Smooth muscle cell (in vitro differentiated cells): Measurements from ENCODE around the gene SESN3. TPM values are rescaled to one million over a fixed set of nuclear protein-coding genes. Genes with fewer than 3 reads are reported as not detected.
"Not testable (repeated sequence)": the region's sequence is repeated elsewhere in the genome, so short reads cannot be mapped to it uniquely, and the experiment has no call there.

Source experiments
- DNase-seq: peaks from one replicate; lab custom pipeline; 2025; ENCODE audit not compliant: unreplicated experiment; lab: John Stamatoyannopoulos, UW
- H2AFZ ChIP-seq: fragments of 200-600 bp; sonication (generic); 2 replicates; pipeline ENCODE4 v1.6.0; 2016; ENCODE audit warnings: antibody characterized with exemption, low read depth, mild to moderate bottlenecking
- H3F3A ChIP-seq: fragments of 200-600 bp; sonication (generic); 2 replicates; pipeline ENCODE4 v1.6.0; 2017; ENCODE audit warnings: antibody characterized with exemption, low read depth
- H3K27ac ChIP-seq: fragments of 200-600 bp; sonication (generic); 2 replicates; pipeline ENCODE4 v1.5.1; 2016; ENCODE audit warnings: low read depth, mild to moderate bottlenecking
- H3K27me3 ChIP-seq: fragments of 200-600 bp; sonication (generic); 2 replicates; pipeline ENCODE4 v1.6.1; 2016; ENCODE audit warnings: low read depth, mild to moderate bottlenecking
- H3K36me3 ChIP-seq: fragments of 200-600 bp; sonication (generic); 2 replicates; pipeline ENCODE4 v1.5.1; 2016; ENCODE audit warnings: low read depth
- H3K4me1 ChIP-seq: fragments of 200-600 bp; sonication (generic); 2 replicates; pipeline ENCODE4 v1.5.1; 2016; ENCODE audit warnings: low read depth
- H3K4me2 ChIP-seq: fragments of 200-600 bp; sonication (generic); 2 replicates; pipeline ENCODE4 v1.6.0; 2016; ENCODE audit warnings: mild to moderate bottlenecking
- H3K4me3 ChIP-seq: fragments of 200-600 bp; sonication (generic); 2 replicates; pipeline ENCODE4 v1.5.1; 2016; ENCODE audit warnings: mild to moderate bottlenecking
- H3K79me2 ChIP-seq: fragments of 200-600 bp; sonication (generic); 2 replicates; pipeline ENCODE4 v1.6.0; 2016; ENCODE audit warnings: low read depth, mild to moderate bottlenecking
- H3K9ac ChIP-seq: fragments of 200-600 bp; sonication (generic); 2 replicates; pipeline ENCODE4 v1.6.0; 2016; ENCODE audit warnings: low read depth
- H3K9me3 ChIP-seq: fragments of 200-600 bp; sonication (generic); replicated peaks from 2 replicates; pipeline ENCODE4 v1.5.1; 2016; ENCODE audit warnings: low read depth
- H4K20me1 ChIP-seq: fragments of 200-600 bp; sonication (generic); 2 replicates; pipeline ENCODE4 v1.6.0; 2016; ENCODE audit warnings: low read depth
- CTCF ChIP-seq: fragments of 200-600 bp; sonication (generic); IDR thresholded peaks from 2 replicates; pipeline ENCODE4 v1.5.1; 2017; ENCODE audit warnings: borderline replicate concordance, mild to moderate bottlenecking, antibody characterized with exemption; ENCODE audit not compliant: insufficient read depth, poor library complexity, severe bottlenecking
- WGBS: methylation state at CpG from one replicate; pipeline ENCODE4 v1.1.7; 2016; ENCODE audit warnings: low lambda C conversion rate; 5-methylcytosine and 5-hydroxymethylcytosine counted together
- polyA plus RNA-seq: library from polyadenylated mRNA; unstranded; fragments of >200 nt; fragmentation: Nextera tagmentation; extraction: Ambion mirVana; gene quantifications from 2 replicates; pipeline ENCODE4 v1.2.1, GENCODE V29; 2016
- total RNA-seq: library from RNA; depleted of rRNA; stranded (reverse); fragments of >200 nt; gene quantifications from 2 replicates; pipeline ENCODE4 v1.2.3, GENCODE V29; 2014

SESN3 gene
- total and polyA plus RNA-seq, 2 experiments from 2014 or later = 20.4 to 374 TPM

- peak overlapping the region; percentile 18 for H3K9ac ChIP-seq
- DNase-seq = no peak
These were observed 90.5 kb downstream of the SESN3 start for GRCh38 chr11:95140397-95141033.

DNA sequence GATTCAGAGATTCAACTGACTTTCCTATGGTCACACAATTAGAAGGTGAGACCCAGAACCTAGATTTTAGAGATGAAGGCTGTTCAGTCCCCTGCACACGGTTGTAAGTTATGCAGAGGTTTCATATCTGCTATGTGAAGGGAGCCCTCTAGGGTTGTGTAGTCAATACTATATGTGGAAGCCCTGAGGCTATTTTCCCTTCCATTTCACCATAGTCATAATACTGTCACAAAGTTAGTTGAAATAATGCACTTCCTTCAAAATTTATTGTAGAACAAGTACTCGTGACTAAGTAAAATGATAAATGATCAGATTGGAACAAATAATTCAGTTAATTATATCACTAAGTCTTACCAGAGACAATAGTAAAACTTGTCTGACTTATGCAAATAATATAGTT is 92.6 kb downstream of the SESN3 start:
- H3K27ac ChIP-seq = peak overlapping the region; percentile 86
- no peaks in the 10 kb centered on the region for H3K9me3 ChIP-seq
- 21% methylated on average over 2 of the region's 2 CpGs for WGBS
- H3K36me3 ChIP-seq = no peaks in the 10 kb centered on the region
- no peaks in the 10 kb centered on the region for H3K79me2 ChIP-seq
- no peaks in the 10 kb centered on the region for H4K20me1 ChIP-seq
- H3K4me3 ChIP-seq = no peak overlapping the region
- peak overlapping the region; percentile 23 for H3K9ac ChIP-seq
- H3K4me1 ChIP-seq = peaks cover 29% of the 10 kb centered on the region
- H3K27me3 ChIP-seq = no peaks in the 10 kb centered on the region
- no peak overlapping the region for H2AFZ ChIP-seq
- peaks cover 65% of the 10 kb centered on the region for H3F3A ChIP-seq
- no peak for DNase-seq
- H3K4me2 ChIP-seq = peak overlapping the region; percentile 43
- no peak for TF ChIP-seq CTCF

More at GRCh38 chr11:95140397-95141033, 90.5 kb downstream of the SESN3 start:
- no peaks in the 10 kb centered on the region for H3K36me3 ChIP-seq
- H3K9me3 ChIP-seq = no peaks in the 10 kb centered on the region
- no peak overlapping the region for H3K4me3 ChIP-seq
- peak overlapping the region; percentile 86 for H3K27ac ChIP-seq
- no peak for TF ChIP-seq CTCF
- no peaks in the 10 kb centered on the region for H4K20me1 ChIP-seq
- H3K79me2 ChIP-seq = no peaks in the 10 kb centered on the region
- peak overlapping the region; percentile 24 for H3K4me2 ChIP-seq
- no peaks in the 10 kb centered on the region for H3K27me3 ChIP-seq
- H3F3A ChIP-seq = peaks cover 54% of the 10 kb centered on the region
- H2AFZ ChIP-seq = no peak overlapping the region
- peaks cover 22% of the 10 kb centered on the region for H3K4me1 ChIP-seq
- WGBS = 44% methylated on average over 4 of the region's 4 CpGs

DNA sequence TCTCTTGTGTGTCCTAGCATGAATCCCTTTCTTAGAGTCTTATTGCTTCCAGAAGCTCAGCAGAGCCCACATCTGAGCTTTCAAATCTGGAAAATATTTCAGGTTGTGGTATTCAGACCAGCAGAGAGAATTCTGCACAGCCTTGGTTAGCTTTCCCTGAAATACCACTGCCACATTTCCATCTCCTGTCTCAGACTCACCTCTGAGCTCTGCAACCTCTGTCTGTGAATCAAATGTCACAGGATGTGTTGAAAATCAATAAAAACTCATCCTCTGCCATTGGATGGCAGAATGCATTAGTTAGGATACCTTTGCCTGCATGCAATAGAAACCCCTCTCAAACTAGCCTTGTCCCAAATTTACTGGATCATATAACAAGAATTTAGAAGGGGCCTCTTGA is 93.7 kb downstream of the SESN3 start:
- H3K36me3 ChIP-seq = no peaks in the 10 kb centered on the region
- TF ChIP-seq CTCF = no peak

GRCh38 chr11:95136747-95137146 is 94.3 kb downstream of the SESN3 start:
- not testable (repeated sequence) for H2AFZ ChIP-seq, H3K36me3 ChIP-seq, H4K20me1 ChIP-seq, H3K27ac ChIP-seq, H3K4me2 ChIP-seq, DNase-seq, H3K9ac ChIP-seq, H3K79me2 ChIP-seq, H3K4me3 ChIP-seq, H3K9me3 ChIP-seq, H3K27me3 ChIP-seq
- peaks cover 34% of the 10 kb centered on the region for H3K4me1 ChIP-seq
- 96% methylated on average over 4 of the region's 4 CpGs for WGBS
- H3F3A ChIP-seq = peaks cover 63% of the 10 kb centered on the region

More for the DNA sequence above, 93.7 kb downstream of the SESN3 start:
- peaks cover 64% of the 10 kb centered on the region for H3F3A ChIP-seq
- H2AFZ ChIP-seq = no peak overlapping the region
- no peak overlapping the region for H3K4me2 ChIP-seq
- no peaks in the 10 kb centered on the region for H3K79me2 ChIP-seq
- H3K9me3 ChIP-seq = no peaks in the 10 kb centered on the region
- H4K20me1 ChIP-seq = no peaks in the 10 kb centered on the region
- DNase-seq = no peak
- H3K27me3 ChIP-seq = no peaks in the 10 kb centered on the region
- no peak overlapping the region for H3K4me3 ChIP-seq
- H3K4me1 ChIP-seq = peaks cover 34% of the 10 kb centered on the region
- no peak overlapping the region for H3K9ac ChIP-seq
- H3K27ac ChIP-seq = peak overlapping the region; percentile 86
